RPMI8226 (cell line): Measurements from ENCODE around the gene HS3ST5.
"Not testable (repeated sequence)": the region's sequence is repeated elsewhere in the genome, so short reads cannot be mapped to it uniquely, and the experiment has no call there.

Source experiments
- DNase-seq: peaks from one replicate; pipeline ENCODE4 v3.0.0-alpha.2; 2015

HS3ST5 gene

DNA sequence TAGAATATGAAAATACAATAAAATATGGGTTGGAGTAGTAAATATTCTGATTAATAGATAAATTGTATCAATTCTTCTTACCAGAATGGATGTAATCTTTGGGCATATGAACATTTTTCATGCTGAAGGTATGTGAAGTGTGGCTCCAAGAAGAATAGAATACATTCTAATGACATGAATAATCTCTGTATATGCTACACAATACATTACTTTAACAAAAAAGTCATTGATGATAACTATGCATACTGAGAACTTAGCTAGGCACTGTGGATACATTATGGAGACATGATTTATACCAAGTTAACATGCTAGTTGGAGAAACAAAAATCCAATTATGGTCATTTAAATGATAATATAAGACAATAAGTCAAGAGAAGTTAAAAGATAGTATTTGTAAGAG lies 309.2 kb downstream of the HS3ST5 start:
- DNase-seq = no peak

GRCh38 chr6:114032721-114033120 lies 310.1 kb downstream of the HS3ST5 start:
- no peak for DNase-seq

GRCh38 chr6:114030767-114031166 lies 312.1 kb downstream of the HS3ST5 start:
- no peak for DNase-seq

- no peak for DNase-seq
Measured at GRCh38 chr6:114024746-114025145, 318.1 kb downstream of the HS3ST5 start.

DNA sequence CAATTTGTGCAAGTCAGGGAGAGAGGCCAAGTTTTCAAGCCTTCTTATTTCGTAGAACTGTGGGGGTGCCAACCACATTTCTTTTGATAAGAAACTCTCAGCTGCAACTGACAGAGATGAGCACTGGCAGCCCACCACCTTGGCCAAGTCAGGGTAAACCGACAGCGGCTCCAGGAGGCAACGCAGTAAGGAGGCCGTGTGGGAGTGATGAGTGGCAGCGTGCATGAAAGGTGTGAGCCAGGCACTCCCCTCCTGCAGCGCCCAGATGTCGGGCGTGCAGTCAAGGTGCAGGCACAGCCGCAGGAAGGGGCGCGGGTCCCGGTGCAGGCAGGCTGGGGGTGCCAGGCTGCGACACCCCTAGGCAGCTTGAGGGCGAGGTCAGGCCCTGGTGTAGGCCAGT lies 322.6 kb downstream of the HS3ST5 start:
- DNase-seq = no peak

- DNase-seq = not testable (repeated sequence)
Measured at GRCh38 chr6:114017146-114017545, 325.7 kb downstream of the HS3ST5 start.

DNA sequence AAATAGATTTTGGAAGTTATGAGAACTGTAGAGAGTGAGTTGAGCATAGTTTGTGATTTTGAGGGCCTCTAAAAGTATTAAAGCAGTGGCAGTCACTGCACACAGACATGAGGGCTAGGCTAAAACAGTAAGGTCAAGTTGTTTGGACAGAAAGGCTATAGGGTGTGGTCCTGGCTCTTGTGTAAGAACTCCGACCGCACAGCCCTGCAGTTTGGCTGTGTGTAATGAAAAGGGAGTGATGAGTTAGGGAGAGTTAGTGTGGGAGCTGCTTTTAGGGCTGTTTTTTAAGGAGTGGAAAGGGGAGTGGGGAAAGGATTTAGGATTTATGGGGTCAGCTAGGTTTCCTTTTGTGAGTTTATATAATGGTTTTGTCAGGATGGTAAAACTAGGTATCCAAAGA lies 328.7 kb downstream of the HS3ST5 start:
- not testable (repeated sequence) for DNase-seq

GRCh38 chr6:114011486-114011885 lies 331.3 kb downstream of the HS3ST5 start:
- DNase-seq = not testable (repeated sequence)

- DNase-seq = no peak
Measured at GRCh38 chr6:114010540-114010939, 332.3 kb downstream of the HS3ST5 start.

DNA sequence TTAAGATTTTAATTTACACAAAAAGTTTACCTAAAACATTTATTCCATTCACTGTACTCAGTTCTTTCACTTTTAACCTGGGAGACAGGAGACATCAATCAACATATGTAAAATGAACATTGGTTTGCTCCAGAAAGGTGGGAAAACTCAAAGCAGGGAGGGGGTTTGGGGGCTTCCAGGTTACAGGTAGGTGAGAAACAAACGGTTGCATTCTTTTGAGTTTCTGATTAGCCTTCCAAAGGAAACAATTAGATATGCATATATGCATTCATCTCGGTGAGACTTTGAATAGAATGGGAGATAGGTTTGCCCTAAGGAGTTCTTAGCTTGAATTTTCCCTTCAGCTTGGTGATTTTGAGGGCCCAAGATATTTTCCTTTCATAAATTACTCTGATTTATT lies 333.6 kb downstream of the HS3ST5 start:
- no peak for DNase-seq

DNA sequence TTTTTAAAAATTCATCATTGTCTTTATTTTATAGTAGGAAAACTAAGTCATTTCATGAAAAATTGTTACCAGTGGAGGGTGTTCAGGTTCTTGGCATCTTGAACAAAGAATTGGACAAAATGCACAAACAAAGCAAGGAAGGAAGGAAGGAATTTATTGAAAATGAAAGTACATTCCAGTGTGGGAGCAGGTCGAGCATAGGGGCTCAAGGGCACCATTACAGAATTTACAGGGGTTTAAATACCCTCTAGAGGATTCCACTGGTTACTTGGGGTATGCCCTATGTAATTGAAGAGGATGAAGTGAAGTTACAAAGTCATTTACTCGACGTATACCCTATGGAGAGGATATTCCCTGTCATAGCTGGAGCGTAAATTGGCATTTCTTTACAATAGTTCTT lies 334.5 kb downstream of the HS3ST5 start:
- DNase-seq = no peak

- no peak for DNase-seq
Measured at GRCh38 chr6:114007516-114007915, 335.3 kb downstream of the HS3ST5 start.
